PFSK-1 (cell line): ENCODE measurements around the gene MEGF11.

Experiments used
- FOXP2 ChIP-seq: optimal IDR thresholded peaks from 2 replicates; pipeline ENCODE3; 2011; ENCODE audit warnings: borderline replicate concordance, control low read depth, inconsistent platforms; ENCODE audit not compliant: insufficient read depth; ENCODE audit errors: extremely low read length, extremely low read depth
- POLR2AphosphoS5 ChIP-seq: IDR thresholded peaks from 2 replicates; pipeline ENCODE4 v1.6.1; 2012; ENCODE audit warnings: low read depth, mild to moderate bottlenecking, control low read depth, low read length, moderate library complexity
- SIN3A ChIP-seq: IDR thresholded peaks from 2 replicates; pipeline ENCODE4 v1.6.1; 2012; ENCODE audit warnings: mild to moderate bottlenecking, low read length, moderate library complexity, borderline replicate concordance; ENCODE audit not compliant: insufficient read depth
- TAF1 ChIP-seq: IDR thresholded peaks from 2 replicates; pipeline ENCODE4 v1.6.1; 2012; ENCODE audit warnings: low read length, control low read depth, borderline replicate concordance; ENCODE audit not compliant: insufficient read depth
- TF ChIP-seq, protein P1 (sequence below), 2 experiments: IDR thresholded peaks; 2 replicates each; pipeline versions ENCODE4 v1.6.1 to v1.8.0; 2011 to 2012; ENCODE audit warnings: low read depth in 2 of 2, low read length in 2 of 2, control low read depth in 1 of 2, inconsistent platforms in 1 of 2, mild to moderate bottlenecking in 1 of 2, moderate library complexity in 1 of 2; ENCODE audit not compliant: insufficient read depth in 1 of 2

DNA sequence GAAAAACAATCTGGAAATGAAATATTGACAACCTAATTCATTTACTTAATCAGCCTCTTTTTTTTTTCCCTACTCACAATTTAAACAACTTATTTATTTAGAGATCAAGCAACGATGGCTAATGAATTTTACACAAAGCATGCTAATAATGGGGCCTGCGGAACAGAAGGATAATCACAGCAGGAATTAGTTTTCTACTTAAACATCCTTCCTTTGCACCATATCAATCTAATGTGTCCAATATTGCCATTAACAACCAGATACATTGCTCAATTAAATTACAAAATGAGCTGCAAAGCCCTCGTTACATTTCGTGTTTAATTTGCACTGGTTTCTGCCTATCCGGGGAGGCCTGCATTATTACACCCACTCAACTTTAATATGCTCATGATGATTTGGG is 285.0 kb downstream of the MEGF11 start:
- TF ChIP-seq, protein P1, sequence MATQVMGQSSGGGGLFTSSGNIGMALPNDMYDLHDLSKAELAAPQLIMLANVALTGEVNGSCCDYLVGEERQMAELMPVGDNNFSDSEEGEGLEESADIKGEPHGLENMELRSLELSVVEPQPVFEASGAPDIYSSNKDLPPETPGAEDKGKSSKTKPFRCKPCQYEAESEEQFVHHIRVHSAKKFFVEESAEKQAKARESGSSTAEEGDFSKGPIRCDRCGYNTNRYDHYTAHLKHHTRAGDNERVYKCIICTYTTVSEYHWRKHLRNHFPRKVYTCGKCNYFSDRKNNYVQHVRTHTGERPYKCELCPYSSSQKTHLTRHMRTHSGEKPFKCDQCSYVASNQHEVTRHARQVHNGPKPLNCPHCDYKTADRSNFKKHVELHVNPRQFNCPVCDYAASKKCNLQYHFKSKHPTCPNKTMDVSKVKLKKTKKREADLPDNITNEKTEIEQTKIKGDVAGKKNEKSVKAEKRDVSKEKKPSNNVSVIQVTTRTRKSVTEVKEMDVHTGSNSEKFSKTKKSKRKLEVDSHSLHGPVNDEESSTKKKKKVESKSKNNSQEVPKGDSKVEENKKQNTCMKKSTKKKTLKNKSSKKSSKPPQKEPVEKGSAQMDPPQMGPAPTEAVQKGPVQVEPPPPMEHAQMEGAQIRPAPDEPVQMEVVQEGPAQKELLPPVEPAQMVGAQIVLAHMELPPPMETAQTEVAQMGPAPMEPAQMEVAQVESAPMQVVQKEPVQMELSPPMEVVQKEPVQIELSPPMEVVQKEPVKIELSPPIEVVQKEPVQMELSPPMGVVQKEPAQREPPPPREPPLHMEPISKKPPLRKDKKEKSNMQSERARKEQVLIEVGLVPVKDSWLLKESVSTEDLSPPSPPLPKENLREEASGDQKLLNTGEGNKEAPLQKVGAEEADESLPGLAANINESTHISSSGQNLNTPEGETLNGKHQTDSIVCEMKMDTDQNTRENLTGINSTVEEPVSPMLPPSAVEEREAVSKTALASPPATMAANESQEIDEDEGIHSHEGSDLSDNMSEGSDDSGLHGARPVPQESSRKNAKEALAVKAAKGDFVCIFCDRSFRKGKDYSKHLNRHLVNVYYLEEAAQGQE (IDR thresholded peaks at IDR 0.05; ENCODE audit: insufficient read depth in 1 of 2, low read depth in 2 of 2, low read length in 2 of 2) = no peak
- TF ChIP-seq POLR2AphosphoS5 (no peak), FOXP2 (no peak), TAF1 (no peak), SIN3A (no peak)
